ENCODE results near the gene ANXA8. TPM values are rescaled to one million over a fixed set of nuclear protein-coding genes. Genes with fewer than 3 reads are reported as not detected.

The ANXA8 gene
- total RNA-seq, 3 donors from 2014 or later (not counting 1 experiment from before 2014, with no cell fraction given), result not detected

DNA sequence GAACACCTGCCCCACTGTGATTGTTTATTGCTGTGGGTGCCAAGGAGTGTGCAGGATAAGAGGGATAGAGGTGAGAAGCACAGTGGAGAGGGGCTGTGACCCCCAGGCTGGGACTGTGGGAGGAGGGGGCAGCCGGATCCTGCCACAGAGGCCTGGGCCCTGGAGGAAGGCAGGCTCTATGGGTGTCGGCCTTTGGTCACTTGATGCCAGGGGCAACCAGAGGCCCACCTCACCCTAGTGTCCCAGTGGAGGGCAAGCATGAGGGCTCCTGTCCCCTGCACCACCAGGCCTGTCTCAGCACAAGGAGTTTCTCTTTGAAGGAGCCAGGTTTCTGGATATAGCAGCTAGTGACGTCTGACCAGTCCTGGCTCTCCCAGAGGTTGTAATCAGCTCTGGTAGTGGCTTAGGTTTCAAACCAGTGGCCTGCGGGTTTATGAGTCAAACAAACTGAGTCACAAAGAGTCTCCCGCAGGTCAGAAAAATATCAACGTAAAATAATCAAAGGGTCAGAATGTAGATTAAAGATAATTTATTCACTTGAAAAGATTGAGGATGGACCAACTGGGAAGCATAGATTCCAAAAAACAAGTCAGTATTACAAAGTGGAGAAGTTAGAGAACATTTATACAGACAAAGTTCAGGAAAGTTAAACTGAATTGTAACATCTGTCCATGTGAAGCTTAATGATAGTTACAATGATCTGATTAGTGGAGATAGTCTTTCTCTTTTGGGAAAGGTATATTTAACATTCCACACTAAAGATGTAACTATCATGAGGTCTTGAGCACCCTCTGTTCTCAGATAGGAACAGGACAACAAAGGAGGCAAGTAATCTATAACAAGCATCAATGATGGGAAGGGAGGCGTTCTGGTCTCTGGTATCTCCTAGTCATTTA is 62.6 kb downstream of the ANXA8 start:
- intact Hi-C loops (cut with micrococcal nuclease), result no loop called here
- Histone ChIP-seq H3K4me3 (ENCODE audit: low read length) (no peak overlapping the region), H3K27ac (ENCODE audit: low read length) (no peak overlapping the region), H3K9me3 (ENCODE audit: control insufficient read depth, insufficient read depth, low read length) (no peaks in the 10 kb centered on the region), H3K36me3 (ENCODE audit: control insufficient read depth, insufficient read depth, low read length) (no peaks in the 10 kb centered on the region), H3K4me1 (ENCODE audit: control insufficient read depth, insufficient read depth, low read length) (no peaks in the 10 kb centered on the region), H3K27me3 (ENCODE audit: control insufficient read depth, insufficient read depth, low read length) (no peaks in the 10 kb centered on the region)
- Mint-ChIP-seq H3K4me1 (no peaks in the 10 kb centered on the region), H3K4me3 (no peak overlapping the region), H3K9me3 (no peaks in the 10 kb centered on the region), H3K27me3 (ENCODE audit: low read depth in 2 of 2) (no peaks in the 10 kb centered on the region), H3K27ac (no peak overlapping the region), H3K36me3 (no peaks in the 10 kb centered on the region)
- 95% methylated on average over 7 of the region's 7 CpGs for WGBS (ENCODE audit: insufficient coverage)
- TF ChIP-seq, protein P1, sequence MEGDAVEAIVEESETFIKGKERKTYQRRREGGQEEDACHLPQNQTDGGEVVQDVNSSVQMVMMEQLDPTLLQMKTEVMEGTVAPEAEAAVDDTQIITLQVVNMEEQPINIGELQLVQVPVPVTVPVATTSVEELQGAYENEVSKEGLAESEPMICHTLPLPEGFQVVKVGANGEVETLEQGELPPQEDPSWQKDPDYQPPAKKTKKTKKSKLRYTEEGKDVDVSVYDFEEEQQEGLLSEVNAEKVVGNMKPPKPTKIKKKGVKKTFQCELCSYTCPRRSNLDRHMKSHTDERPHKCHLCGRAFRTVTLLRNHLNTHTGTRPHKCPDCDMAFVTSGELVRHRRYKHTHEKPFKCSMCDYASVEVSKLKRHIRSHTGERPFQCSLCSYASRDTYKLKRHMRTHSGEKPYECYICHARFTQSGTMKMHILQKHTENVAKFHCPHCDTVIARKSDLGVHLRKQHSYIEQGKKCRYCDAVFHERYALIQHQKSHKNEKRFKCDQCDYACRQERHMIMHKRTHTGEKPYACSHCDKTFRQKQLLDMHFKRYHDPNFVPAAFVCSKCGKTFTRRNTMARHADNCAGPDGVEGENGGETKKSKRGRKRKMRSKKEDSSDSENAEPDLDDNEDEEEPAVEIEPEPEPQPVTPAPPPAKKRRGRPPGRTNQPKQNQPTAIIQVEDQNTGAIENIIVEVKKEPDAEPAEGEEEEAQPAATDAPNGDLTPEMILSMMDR (IDR thresholded peaks at IDR 0.05), result no peak
- DNase-seq (no peak), ATAC-seq (no peak)

DNA sequence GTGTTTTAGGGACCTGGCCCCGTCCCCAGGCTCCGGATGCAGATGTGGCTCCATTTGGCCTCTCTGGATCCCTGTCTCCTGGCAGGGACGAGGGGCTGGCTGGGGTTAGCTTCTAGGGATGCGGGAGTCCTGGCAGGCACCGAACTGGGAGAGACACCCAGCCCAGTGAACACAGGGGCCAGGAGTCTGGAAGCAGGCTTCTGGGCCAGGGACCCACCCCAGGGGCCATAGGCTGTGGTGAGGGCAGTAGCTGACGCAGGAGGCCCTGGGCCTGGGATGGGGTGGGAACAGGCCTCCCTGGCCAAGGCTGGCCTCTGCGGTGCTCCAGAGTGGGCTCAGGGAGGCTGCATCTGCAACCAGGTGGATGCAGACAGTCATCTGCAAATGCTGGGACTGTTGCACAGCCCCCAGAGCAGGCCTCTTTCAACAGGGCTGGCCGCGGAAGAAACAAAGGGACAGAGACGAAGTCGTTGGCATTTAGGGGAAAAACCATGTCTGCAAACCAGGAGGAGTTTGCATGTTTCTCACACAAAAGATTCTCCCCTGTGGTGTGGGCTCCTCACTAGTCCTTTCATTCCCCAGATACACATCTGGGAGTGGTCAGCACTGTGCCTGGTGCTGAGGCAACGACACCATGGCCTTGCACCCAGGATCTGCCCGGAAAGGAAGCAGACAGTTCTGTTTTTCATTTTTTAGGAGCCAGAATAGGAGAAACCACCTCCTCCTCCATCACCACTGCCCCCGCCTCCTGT is 63.4 kb downstream of the ANXA8 start:
- no peak for ATAC-seq
- no peak overlapping the region for H3K4me3 ChIP-seq (ENCODE audit: low read length)
- WGBS (ENCODE audit: insufficient coverage), result 90% methylated on average over 13 of the region's 14 CpGs
- no peaks in the 10 kb centered on the region for H3K4me1 Mint-ChIP-seq
- TF ChIP-seq, protein P1 (IDR thresholded peaks at IDR 0.05), result no peak
- H3K27me3 Mint-ChIP-seq (ENCODE audit: low read depth in 2 of 2), result no peaks in the 10 kb centered on the region
- no peaks in the 10 kb centered on the region for H3K36me3 ChIP-seq (ENCODE audit: control insufficient read depth, insufficient read depth, low read length)
- no peak for DNase-seq
- no peaks in the 10 kb centered on the region for H3K9me3 ChIP-seq (ENCODE audit: control insufficient read depth, insufficient read depth, low read length)
- H3K4me1 ChIP-seq (ENCODE audit: control insufficient read depth, insufficient read depth, low read length), result no peaks in the 10 kb centered on the region
- no peaks in the 10 kb centered on the region for H3K36me3 Mint-ChIP-seq
- intact Hi-C loops (cut with micrococcal nuclease), result no loop called here
- H3K4me3 Mint-ChIP-seq, result no peak overlapping the region
- H3K9me3 Mint-ChIP-seq, result no peaks in the 10 kb centered on the region
- no peaks in the 10 kb centered on the region for H3K27me3 ChIP-seq (ENCODE audit: control insufficient read depth, insufficient read depth, low read length)
- H3K27ac ChIP-seq (ENCODE audit: low read length), result no peak overlapping the region
- H3K27ac Mint-ChIP-seq, result no peak overlapping the region

DNA sequence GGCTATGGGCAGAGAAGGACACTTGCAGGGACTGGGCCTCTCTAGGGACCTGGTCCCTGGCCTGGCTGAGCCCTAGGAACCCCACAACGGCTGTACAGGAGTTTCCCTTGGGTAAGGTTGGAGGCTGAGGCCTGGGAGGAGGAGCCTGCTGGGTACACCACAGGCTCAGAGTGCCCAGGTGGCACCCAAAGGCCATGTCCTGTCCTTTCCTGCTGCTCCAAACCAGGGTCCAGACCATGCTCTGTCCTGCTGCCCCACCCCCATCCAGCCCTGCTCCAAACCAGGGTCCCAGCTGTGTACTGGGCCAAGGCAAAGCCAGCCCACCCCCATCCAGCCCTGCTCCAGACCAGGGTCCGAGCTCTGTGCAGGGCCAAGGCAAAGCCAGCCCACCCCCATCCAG is 64.5 kb downstream of the ANXA8 start:
- TF ChIP-seq, protein P1 (IDR thresholded peaks at IDR 0.05), result no peak
- Mint-ChIP-seq H3K4me1 (no peaks in the 10 kb centered on the region), H3K36me3 (no peaks in the 10 kb centered on the region), H3K27ac (no peak overlapping the region), H3K4me3 (no peak overlapping the region), H3K9me3 (no peaks in the 10 kb centered on the region), H3K27me3 (ENCODE audit: low read depth in 2 of 2) (no peaks in the 10 kb centered on the region)
- Histone ChIP-seq H3K36me3 (ENCODE audit: control insufficient read depth, insufficient read depth, low read length) (no peaks in the 10 kb centered on the region), H3K4me1 (ENCODE audit: control insufficient read depth, insufficient read depth, low read length) (no peaks in the 10 kb centered on the region), H3K9me3 (ENCODE audit: control insufficient read depth, insufficient read depth, low read length) (no peaks in the 10 kb centered on the region), H3K4me3 (ENCODE audit: low read length) (no peak overlapping the region), H3K27ac (ENCODE audit: low read length) (no peak overlapping the region), H3K27me3 (ENCODE audit: control insufficient read depth, insufficient read depth, low read length) (no peaks in the 10 kb centered on the region)
- DNase-seq (no peak), ATAC-seq (no peak)
- intact Hi-C loops (cut with micrococcal nuclease), result no loop called here
- 86% methylated on average over 2 of the region's 2 CpGs for WGBS (ENCODE audit: insufficient coverage)
